Activated CD4-positive, alpha-beta T cell treated with anti-CD3 and anti-CD28 coated beads, Interleukin-2, amount 50 U/mL, for 48 hours (primary cell): ENCODE results near the gene COL9A2.
"Not testable (repeated sequence)": the region's sequence is repeated elsewhere in the genome, so short reads cannot be mapped to it uniquely, and the experiment has no call there.

Experiments
- DNase-seq, 2 experiments: peaks; one replicate each; pipeline ENCODE4 v3.0.0-alpha.2; 2020

The COL9A2 gene

DNA sequence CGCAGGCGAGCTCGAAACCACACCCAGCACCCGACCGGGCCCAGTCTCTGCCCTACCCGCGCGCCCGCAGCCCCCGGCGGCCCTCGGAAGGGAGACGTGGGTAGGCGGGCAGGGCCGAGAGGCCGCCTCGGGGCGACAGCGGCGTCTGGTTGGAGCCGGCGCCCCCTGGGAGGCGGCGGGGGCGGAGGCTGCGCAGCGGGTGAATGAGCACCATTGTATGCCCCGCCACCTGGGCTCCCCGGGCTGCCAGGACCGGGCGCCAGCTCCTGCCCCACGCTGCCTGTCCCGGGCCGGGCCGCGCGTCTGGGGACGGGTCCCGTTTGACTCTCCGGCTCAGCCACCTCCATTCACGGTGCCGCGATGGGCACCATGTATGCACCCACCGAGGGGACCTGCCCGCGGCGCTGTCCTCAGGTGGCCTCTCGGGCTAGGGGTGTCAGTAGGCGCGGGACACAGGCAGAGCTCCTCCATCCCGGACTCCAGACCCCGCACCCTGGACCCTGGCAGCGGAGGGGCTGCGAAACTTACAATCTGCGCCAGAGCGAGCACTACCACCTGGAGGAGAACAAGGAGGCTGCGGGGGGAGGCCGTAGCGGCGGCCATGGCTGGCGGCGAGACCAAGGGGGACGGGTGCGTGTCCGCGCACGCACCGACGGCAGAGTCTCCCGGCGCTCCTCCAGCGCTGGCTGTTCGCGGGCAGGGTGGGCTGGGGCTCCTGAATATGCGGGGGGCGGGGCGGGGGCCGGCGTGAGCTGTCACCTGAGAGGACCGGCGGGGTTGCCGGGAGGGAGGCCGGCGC is at the start of gene COL9A2:
Gene COL9A2 (minus strand): TSS at position 692 of the 799 bp plus-strand sequence. CDS start 89 bp downstream, at position 603.
- DNase-seq = peak; percentile 53 to 58

DNA sequence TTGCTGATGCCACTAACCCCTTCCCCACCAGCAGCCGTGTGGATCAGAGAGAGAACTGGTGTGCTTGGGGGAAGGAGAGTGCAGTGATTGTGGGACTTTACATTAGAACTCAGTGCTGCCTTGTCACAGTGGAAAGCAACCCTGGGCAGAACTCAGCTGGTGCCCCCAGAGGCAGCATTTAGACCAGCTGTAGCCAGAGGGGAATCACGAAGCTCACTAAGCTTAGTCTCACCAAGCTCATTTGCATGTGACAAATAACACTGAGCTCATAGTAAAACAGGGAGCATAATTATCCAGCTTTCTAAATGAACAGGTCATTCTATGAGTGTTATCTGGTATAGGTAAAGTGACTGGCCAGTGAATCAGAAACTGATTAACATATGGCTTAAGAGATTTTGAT is 46.6 kb upstream of the COL9A2 start:
- DNase-seq = no peak

DNA sequence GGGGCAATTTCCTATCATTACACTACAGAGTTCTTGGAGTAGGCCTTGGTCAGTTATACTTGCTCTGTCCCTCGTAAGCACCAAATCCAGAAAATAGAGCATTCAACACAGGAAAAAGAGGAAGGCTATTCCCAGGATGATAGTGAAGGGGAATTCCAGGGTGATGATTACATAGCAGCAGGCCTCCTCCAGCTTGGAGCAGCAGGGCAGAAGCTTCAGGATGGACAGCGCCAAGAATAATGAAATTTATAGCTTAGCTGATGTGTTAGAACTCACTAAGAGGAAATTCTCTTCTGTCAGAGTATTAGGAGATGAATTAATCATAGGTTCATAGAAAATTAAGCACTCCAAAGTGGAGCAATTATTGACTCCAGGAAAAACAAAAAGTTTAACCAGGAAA is 45.6 kb upstream of the COL9A2 start:
- no peak for DNase-seq

DNA sequence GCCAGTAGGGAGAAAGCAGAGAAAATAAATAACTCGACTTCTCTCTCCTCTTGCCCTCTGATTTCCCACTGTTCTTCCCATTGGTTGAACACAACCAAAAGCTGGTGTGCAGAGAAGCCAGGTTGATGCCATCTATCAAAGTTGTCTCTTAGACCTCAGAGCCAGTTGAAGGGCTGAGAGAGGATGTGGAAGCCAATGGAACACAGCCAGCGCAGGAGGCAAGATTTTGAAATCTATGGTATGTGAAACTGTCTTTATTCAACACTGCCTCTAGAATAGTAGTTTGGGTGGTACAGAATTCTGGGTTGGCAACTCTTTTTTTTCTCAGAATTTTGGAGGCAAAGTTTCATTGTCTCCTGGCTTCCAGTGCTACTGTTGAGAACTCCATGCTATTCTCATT is 45.1 kb upstream of the COL9A2 start:
- DNase-seq = no peak

DNA sequence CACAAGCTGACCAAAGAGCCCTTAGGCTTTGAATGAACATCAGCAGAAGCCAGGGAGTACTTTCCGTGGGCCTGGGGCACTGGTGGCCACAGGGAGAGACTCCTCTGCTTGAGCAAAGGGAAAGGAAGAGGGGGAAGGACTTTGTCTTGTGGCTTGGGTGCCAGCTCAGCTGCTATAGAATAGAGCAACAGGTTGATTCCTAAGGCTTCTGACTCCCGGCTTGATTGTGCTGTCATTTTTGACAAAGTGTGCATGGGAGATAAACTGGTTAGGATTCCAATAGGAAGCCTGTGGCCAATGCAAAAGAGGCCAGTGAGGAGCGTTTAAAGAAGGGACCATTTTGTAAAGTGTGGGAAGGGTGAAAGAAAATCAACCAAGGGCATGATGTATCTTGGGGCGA is 44.6 kb upstream of the COL9A2 start:
- no peak for DNase-seq

DNA sequence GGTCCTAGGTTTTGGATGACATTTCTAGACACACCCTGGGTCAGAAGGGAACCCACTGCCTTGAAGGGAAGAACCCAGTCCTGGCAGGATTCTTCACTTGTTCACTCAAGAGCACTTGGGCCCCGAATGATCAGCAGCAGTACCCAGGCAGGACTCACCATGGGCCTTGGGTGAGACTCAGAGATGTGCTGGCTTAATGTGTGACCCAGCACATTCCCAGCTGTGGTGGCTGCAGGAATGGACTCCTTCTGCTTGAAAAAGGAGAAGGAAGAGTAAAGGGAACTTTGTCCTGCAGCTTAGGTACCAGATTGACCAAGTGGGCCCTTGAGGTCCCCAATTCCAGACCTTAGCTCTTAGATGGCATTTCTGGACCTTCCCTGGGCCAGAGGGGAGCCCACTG is 44.1 kb upstream of the COL9A2 start:
- no peak for DNase-seq

DNA sequence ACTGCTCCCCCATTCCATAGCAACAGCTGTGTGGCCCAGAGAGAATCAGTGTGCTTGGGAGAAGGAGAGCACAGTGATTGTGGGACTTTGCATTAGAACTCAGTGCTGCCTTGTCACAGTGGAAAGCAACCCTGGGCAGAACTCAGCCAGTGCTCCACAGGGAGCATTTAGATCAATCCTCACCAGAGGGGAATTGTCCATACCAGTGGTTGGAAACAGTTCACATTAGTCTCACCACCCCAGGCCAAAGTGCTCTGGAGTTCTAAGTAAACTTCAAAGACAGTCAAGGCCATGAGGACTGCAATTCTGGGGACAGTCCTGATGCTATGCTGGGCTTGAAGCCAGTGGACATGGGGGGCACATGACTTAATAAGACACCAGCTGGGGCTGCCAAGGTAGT is 43.5 kb upstream of the COL9A2 start:
- no peak for DNase-seq

DNA sequence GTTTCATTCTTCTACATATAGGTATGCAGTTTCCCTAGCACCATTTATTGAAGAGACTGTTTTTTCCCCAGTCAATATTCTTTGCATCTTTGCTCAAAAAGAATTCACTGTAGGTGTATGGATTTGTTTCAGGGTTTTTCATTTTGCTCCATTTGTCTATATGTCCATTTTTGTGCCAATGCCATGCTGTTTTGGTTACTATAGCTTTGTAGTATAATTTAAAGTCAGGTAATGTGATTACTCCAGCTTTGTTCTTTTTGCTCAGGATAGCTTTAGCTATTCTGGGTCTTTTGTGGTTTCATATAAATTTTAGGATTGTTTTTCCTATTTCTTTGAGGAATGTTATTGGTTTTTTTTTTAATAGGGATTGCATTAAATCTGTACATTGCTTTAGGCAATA is 40.5 kb upstream of the COL9A2 start:
- no peak for DNase-seq

DNA sequence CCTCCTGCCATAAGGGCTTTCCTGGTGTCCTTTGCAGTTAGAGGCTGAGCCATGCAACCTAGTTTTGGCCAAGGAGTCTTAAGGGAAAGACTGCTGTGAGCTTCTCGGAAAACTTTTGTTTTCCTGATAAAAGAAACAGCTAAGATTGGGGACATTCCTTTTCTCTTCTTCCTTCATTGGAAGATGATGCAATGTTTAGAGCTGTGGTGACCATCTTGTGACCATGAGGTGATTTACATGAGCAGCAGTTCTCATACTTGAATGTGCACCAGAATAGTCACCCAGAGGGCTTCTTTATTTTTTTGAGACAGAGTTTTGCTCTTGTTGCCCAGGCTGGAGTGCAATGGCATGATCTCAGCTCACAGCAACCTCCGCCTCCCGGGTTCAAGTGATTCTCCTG is 36.0 kb upstream of the COL9A2 start:
- no peak for DNase-seq

DNA sequence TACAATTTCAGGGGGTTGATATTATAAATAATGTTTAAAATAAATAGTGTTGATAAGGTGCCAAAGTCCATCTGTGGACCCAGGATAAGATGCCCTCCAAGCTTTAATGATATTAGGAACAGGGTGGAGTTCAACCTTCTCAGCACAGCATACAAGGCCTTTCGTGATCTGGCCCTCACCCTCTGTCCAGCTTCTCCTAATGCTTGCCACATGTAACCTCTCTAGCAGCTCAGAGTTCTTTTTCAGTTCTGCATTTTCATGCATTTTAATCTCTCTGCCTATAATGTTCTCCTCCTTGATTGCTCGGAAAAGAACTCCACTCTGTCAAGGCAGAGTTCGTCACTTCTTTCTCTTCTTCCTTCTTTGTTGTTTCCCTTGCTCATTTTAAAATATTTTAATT is 35.0 kb upstream of the COL9A2 start:
- no peak for DNase-seq

DNA sequence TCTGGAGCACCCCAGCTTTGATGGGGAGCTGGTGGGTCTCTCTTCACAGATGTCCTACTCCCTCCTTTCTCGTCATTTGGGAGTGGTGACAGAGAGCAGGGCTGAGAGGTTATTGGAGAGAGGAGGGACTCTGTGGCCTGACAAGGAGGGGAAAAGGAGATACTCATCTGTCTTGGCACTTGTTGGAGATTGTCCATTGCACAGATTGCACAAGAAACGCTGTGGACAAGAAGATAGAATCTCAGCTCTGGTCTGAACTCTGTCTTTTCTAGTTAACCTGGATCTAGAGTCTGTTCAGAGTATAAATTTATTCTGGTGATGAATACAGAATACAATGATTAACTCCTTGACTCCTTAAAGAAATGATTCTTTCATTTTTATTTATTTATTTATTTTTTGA is 34.0 kb upstream of the COL9A2 start:
- no peak for DNase-seq

DNA sequence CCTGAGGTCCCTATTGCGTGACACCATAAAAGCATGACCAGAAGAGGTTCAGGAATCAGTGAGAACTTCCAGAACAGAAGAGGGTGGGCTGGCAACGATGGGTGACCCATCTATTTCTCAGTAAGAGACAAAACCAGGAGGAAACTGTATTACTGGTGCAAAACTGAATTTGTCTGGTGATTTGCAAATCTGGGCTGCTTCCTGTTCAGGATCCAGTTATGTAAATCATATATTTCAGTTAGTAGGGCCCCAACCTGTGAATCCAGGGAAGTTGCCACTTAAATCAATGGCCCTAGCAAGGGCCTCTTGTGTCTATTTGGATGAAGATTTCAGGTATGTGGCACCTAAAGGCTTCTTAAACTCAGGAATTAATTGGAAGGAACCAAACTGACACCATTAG is 33.3 kb upstream of the COL9A2 start:
- DNase-seq = no peak

DNA sequence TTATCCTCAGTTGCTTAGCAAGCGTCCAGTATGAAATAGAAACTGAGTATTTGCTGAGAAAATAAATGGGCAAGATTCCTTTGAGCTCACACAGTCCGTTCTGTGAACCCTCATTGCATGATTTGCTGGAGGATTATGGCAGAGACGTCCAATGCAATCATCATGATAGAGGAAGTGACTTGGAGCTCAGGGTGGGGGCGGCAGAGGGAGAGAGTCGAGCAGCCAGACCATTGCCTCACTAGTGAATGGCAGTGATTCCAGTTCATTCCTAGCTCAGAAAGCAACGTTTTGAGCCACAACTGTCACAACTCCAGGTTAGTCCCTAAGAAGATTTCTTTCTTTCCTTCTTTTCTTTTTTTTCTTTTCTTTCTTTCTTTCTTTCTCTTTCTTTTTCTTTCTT is 27.5 kb upstream of the COL9A2 start:
- DNase-seq = peak in 1 of 2 experiments; percentile 14

DNA sequence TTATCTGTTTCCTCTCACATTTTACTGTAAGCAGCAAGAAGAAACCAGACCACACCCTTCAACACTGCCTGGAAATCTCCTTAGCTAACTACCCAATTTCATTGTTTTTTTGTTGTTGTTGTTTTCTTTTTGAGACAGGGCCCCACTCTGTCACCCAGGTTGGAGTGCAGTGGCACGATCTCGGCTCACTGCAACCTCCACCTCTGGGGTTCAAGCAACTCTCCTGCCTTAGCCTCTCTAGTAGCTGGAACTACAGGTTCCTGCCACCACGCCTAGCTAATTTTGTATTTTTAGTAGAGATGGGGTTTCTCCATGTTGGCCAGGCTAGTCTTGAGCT is 25.3 kb upstream of the COL9A2 start:
- not testable (repeated sequence) for DNase-seq

DNA sequence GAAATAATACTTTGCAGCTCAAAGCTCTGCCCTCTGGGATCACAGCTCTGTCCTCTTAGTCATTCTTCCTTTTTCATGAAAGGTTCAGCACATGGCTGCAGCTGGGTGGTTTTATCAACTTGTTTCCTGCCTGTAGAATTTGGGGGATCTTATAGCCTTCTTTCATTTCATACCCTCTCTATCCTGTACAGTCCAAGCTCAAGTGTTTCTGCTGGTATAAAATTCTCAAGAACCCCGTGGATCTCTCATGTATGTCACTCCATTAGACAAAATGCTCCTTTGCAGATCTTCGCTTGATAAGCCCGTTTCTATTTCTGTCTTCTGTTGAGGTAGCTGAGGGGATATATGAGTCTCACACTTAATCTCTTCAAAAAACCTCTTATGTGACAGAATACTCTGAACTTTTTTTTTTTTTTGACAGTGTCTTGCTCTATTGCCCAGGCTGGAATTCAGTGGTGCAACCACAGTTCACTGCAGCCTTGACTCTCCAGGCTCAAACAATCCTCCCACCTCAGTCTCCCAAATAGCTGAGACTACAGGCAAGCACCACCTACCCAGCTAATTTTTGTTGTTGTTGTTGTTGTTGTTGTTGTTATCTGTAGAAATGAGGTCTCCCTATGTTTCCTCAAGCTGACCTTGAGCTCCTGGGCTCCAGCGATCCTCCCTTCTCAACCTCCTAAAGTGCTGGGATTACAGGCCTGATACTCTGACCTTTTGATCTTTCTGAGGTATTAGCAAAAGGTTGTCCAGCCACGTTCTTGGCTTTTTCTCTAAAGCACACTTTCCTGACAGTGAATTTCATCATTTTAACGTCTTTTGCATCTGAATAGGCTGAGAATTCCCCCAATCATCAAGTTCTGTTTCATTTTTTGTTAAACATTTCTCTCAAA is 24.6 kb upstream of the COL9A2 start:
- peak in 1 of 2 experiments; percentile 8 for DNase-seq

DNA sequence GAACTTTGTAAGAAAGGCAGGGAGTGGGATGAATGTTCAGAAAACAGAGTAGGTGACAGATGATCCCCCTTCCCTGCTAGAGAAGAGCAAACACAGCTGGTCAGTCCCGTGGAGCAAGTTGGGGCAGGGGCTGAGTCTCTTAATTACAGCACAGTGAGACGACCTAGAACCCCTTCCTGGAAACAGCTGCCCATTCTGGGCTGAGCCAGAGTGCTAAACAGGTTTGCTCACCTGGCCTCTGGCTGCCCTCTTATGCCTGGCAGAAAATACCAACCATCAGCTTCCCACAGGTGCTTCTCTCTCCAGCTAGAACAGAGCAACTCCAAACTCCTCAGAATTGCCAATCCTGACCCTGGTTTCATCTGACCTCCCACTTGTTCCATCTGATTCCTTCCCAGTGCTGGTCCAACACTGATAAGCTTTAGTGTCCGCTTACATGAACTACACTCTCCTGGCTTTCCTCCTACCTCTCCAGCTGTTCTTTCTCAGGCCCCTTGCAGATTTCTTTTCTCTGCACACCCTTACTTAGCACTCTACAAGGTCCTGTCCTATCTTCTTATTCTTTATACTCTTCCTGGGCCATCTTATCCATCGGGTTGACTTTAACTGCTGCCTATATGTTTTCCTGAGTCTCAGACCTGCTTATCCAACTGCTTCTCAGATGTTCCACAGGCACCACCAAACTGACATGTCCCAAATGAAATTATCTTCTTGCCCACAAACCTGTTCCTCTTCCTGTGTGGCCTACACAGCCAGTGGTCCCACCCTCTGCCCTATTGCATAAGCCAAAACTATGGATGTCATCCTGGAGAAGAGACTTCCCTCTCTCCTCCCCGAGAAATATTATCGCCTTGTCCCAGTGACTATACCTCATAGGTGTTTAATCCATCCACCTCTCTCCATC is 22.6 kb upstream of the COL9A2 start:
- no peak for DNase-seq

DNA sequence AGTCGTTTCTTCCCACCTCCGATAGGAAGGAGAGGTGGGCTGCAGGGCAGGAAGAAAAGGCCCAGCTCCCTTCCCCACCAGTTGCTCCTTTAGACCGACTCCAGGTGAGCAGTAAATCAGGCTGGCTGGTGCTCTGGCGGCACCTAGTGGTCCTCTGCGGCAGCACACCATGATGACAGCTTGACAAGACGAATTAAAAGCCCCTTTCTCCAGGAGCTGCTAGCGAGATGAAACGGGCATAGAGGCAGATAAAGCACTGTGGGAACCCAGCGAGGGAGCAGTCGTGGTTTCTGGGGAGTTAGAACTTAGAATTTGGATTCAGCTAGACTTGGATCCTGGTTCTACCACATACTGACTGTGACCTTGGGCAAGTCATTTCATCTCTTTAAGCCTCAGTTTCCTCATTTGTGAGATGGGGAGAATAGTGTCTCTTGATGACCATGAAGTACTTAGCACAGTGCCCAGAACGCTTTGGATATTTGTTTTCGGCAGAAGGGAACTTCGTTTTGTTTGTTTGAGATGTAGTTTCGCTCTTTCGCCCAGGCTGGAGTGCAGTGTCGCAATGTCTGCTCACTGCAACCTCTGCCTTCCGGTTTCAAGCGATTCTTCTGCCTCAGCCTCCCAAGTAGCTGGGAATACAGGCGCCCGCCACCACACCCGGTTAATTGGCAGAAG is 21.8 kb upstream of the COL9A2 start:
- DNase-seq = peak; percentile 94 to 96

DNA sequence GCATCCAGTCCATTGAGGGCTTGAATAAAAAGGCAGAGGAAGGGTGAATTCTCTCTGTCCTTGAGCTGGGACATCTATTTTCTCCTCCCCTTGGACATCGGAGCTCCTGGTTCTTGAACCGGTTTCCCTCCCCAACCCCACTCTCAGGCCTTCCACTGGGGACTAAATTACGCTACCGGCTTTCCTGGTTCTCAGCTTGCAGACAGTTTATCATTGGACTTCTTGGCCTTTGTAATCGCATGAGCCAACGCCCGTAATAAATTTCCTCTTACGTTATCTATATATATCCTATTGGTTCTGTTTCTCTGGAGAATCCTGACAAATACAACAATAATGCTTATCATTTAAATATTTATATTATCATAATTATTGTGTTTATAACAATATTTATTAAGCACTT is 20.4 kb upstream of the COL9A2 start:
- DNase-seq = no peak

DNA sequence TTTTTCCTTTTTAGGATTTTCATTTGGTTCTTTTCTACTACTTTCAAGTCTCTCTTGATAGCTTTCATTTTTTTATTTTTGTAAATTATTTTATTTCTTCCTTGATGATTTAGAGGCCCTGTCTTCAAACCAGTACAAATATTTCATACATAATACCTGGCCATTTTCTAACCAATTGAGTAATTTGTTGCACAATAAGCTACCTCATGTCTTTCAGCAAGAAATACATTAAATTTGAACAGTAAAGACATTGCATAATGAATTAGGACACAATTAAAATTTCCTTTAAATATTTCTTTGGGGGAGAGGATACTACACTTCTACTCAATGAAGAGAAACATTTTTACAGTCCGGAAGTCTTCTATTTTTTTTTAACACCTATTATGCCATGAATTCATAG is 15.6 kb upstream of the COL9A2 start:
- no peak for DNase-seq

DNA sequence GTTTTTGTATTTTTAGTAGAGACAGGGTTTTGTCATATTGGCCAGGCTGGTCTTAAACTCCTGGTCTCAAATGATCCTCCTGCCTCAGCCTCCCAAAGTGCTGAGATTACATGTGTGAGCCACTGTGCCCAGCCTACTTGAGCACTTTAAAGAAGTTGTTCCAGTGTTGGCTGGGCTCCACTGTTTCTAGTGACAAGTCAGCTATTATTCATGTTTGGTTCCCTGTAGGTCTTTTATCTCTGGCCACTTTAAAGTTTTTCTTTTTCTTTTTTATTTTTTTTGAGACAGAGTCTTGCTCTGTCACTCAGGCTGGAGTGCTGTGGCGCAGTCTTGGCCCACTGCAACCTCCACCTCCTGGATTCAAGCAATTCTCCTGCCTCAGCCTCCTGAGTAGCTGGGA is 14.3 kb upstream of the COL9A2 start:
- not testable (repeated sequence) for DNase-seq

DNA sequence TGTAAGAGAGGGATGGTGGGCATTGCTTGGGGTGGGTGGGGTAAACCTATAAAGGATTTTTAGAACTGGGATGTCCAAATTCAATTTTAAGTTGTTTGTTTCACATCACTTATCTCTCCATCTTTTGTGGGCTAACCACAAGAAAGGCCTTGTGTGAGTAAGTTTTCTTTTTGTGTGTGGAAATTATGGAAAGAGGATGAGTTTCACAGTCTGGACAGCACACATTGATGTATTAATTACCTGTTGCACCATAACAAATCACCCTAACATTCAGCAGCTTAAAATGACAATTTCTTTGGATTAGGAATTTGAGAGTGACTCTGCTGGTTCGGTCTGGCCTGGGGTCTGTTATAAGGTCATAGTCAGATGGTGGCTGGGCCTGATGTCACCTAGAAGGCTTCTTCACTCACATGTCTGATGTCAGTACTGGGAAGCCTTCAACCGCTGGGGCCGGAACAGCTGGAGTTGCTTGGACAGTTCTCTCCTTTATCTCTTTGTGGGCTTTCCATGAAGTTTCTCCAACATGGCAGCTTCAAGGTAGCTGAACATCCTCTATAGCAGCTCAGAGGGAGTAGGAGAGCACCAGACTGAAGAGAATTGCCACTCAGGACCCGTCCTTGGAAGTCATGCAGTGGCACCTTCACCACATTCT is 2.0 kb upstream of the COL9A2 start:
- no peak for DNase-seq

DNA sequence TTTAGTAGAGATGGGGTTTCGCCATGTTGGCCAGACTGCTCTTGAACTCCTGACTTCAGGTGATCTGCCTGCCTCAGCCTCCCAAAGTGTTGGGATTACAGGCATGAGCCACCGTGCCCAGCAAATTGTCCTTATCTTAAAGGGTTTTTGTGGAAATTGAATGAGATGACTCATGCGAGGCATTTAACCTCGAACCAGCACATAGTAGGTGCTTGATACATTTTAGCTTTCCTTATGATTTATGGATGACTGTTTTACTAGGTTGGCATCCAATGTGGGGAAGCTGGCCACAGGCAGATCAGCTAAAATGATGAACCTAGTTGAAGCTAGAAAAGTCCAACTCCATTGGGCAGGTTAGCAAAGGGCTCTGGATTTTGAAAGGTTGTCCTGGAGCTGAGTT is 1.4 kb upstream of the COL9A2 start:
- DNase-seq = no peak
